ENCODE measurements around the gene PTX4. TPM values are rescaled to one million over a fixed set of nuclear protein-coding genes. Genes with fewer than 3 reads are reported as not detected.

PTX4 gene
- total RNA-seq, 1 donor from 2014 or later, result not detected

- Mint-ChIP-seq H3K27ac (ENCODE audit: unreplicated experiment) (no peak overlapping the region), H3K36me3 (ENCODE audit: low read depth) (peaks cover 1% of the 10 kb centered on the region), H3K27me3 (ENCODE audit: low read depth) (peaks cover 4% of the 10 kb centered on the region), H3K4me1 (ENCODE audit: low read depth) (no peaks in the 10 kb centered on the region), H3K4me3 (ENCODE audit: unreplicated experiment) (no peak overlapping the region), H3K9me3 (ENCODE audit: low read depth) (no peaks in the 10 kb centered on the region)
- no peak for TF ChIP-seq CTCF (IDR thresholded peaks at IDR 0.05)
- DNase-seq (ENCODE audit: low spot score), result no peak
These were observed 51.9 kb downstream of the PTX4 start for GRCh38 chr16:1436731-1437355.

GRCh38 chr16:1435921-1436697, 52.6 kb downstream of the PTX4 start:
- no peak for DNase-seq (ENCODE audit: low spot score)
- no peaks in the 10 kb centered on the region for H3K4me1 Mint-ChIP-seq (ENCODE audit: low read depth)
- H3K27me3 Mint-ChIP-seq (ENCODE audit: low read depth), result peaks cover 4% of the 10 kb centered on the region
- TF ChIP-seq CTCF (IDR thresholded peaks at IDR 0.05), result no peak
- H3K27ac Mint-ChIP-seq (ENCODE audit: unreplicated experiment), result no peak overlapping the region
- H3K36me3 Mint-ChIP-seq (ENCODE audit: low read depth), result peaks cover 1% of the 10 kb centered on the region
- H3K4me3 Mint-ChIP-seq (ENCODE audit: unreplicated experiment), result no peak overlapping the region
- H3K9me3 Mint-ChIP-seq (ENCODE audit: low read depth), result no peaks in the 10 kb centered on the region

Other genes with a start within 250 kb of the PTX4 start
- gene TPSAB1, start 248.2 kb downstream of the PTX4 start, total RNA-seq, result not detected in 3 replicates
- gene TPSD1, start 232.9 kb downstream of the PTX4 start, total RNA-seq, result not detected in 3 replicates
- 97.9 to 110 TPM (median 105 TPM) in 3 replicates for gene UBE2I, start 179.3 kb downstream of the PTX4 start, total RNA-seq
- 0.36 to 1.7 TPM (median 1.5 TPM) in 3 replicates for gene BAIAP3, start 155.3 kb downstream of the PTX4 start, total RNA-seq
- gene TSR3, start 137.1 kb downstream of the PTX4 start, total RNA-seq, result 52.2 to 56.8 TPM (median 56.0 TPM) in 3 replicates
- gene GNPTG, start 137.0 kb downstream of the PTX4 start, total RNA-seq, result 58.3 to 68.4 TPM (median 60.7 TPM) in 3 replicates
- gene UNKL, start 74.2 kb downstream of the PTX4 start, total RNA-seq, result 12.3 to 16.1 TPM (median 12.6 TPM) in 3 replicates
- gene UQCC4, start 68.2 kb downstream of the PTX4 start, total RNA-seq, result 7.9 to 11.0 TPM (median 9.3 TPM) in 3 replicates
- not detected in 3 replicates for gene PERCC1, start 57.9 kb downstream of the PTX4 start, total RNA-seq
- gene CCDC154, start 44.4 kb downstream of the PTX4 start, total RNA-seq, result 0.51 to 2.0 TPM (median 1.3 TPM) in 3 replicates
- 81.7 to 97.0 TPM (median 95.2 TPM) in 3 replicates for gene CLCN7, start 13.9 kb downstream of the PTX4 start, total RNA-seq
- 19.3 to 30.9 TPM (median 21.7 TPM) in 3 replicates for gene TELO2, start 4.4 kb upstream of the PTX4 start, total RNA-seq
- 2.9 to 9.7 TPM (median 8.4 TPM) in 3 replicates for gene TMEM204, start 44.7 kb upstream of the PTX4 start, total RNA-seq
- gene IFT140, start 123.1 kb upstream of the PTX4 start, total RNA-seq, result 15.0 to 23.2 TPM (median 17.8 TPM) in 3 replicates
- gene CRAMP1, start 123.4 kb upstream of the PTX4 start, total RNA-seq, result 17.8 to 21.2 TPM (median 20.5 TPM) in 3 replicates
- 59.2 to 65.9 TPM (median 63.0 TPM) in 3 replicates for gene JPT2, start 189.3 kb upstream of the PTX4 start, total RNA-seq
- 53.8 to 66.0 TPM (median 56.4 TPM) in 3 replicates for gene MAPK8IP3, start 217.3 kb upstream of the PTX4 start, total RNA-seq

All from chondrocyte (in vitro differentiated cells).